HCT116 (cell line): ENCODE measurements around the gene TACO1. TPM values are rescaled to one million over a fixed set of nuclear protein-coding genes. Genes with fewer than 3 reads are reported as not detected.
A peak's percentile ranks its signal among the peaks of the same experiment; 100 is the strongest.

ENCODE experiments used
- ATAC-seq: fragments of 200-7000 bp; cut with Tn5 transposase; 2 replicates; pipeline ENCODE4 v1.9.1; 2020; ENCODE audit warnings: mild to moderate bottlenecking, moderate library complexity
- BruUV-seq: library from RNA; stranded (reverse); fragments of 400-500 nt; replicated peaks from 2 replicates; lab custom pipeline; 2021; lab: Mats Ljungman, UMichigan
- CTCF ChIA-PET: fragments of 300-600 bp; sonication (Branson Sonifier 250); formaldehyde crosslinking; loops from one replicate; lab custom pipeline; 2021; ENCODE audit warnings: antibody characterized with exemption; lab: Charles Lee
- POLR2A ChIA-PET: fragments of 300-600, 350-600 bp; sonication (Branson Sonifier 250); formaldehyde crosslinking; loops from one replicate; lab custom pipeline; 2021; ENCODE audit warnings: antibody characterized with exemption; lab: Charles Lee
- RAD21 ChIA-PET, 2 experiments: fragments of 300-600 bp; sonication (Branson Sonifier 250); formaldehyde crosslinking; loops; one replicate each; lab custom pipeline; 2023; ENCODE audit warnings: low total read pairs in 2 of 2; ENCODE audit not compliant: uncharacterized antibody in 2 of 2, unreplicated experiment in 2 of 2, low non-redundant PET in 1 of 2; lab: Charles Lee
- DNase-seq: peaks from one replicate; pipeline ENCODE4 v3.0.0-alpha.2; 2010; ENCODE audit warnings: low read depth, low spot score
- H2AFZ ChIP-seq: fragments of 200-600 bp; shearing (Covaris generic), sonication (generic); 2 replicates; pipeline ENCODE4 v1.6.1; 2017; ENCODE audit warnings: low read depth, mixed run types, mixed read lengths, antibody characterized with exemption, low read length; ENCODE audit not compliant: poor library complexity, severe bottlenecking
- H3K27ac ChIP-seq: 2 replicates; pipeline ENCODE4 v1.5.1; 2012; ENCODE audit warnings: low read depth, low read length
- H3K27me3 ChIP-seq: fragments of 200-600 bp; sonication (generic); 2 replicates; pipeline ENCODE4 v1.6.1; 2016; ENCODE audit warnings: mixed run types, low read length, mixed read lengths; ENCODE audit not compliant: insufficient read depth
- H3K36me3 ChIP-seq, 2 experiments: fragments of 200-500 bp in 1 of 2; fragments of 200-600 bp in 1 of 2; sonication (Bioruptor generic) in 1 of 2; sonication (generic) in 1 of 2; 2 replicates each; pipeline versions ENCODE4 v1.5.1 to v1.6.1; 2014 to 2016; ENCODE audit warnings: low read length in 2 of 2, inconsistent platforms in 1 of 2, mixed read lengths in 1 of 2, mixed run types in 1 of 2; ENCODE audit not compliant: insufficient read depth in 2 of 2, control insufficient read depth in 1 of 2
- H3K4me1 ChIP-seq, 2 experiments: fragments of 200-600 bp in 1 of 2; sonication (generic) in 1 of 2; 2 replicates each; pipeline versions ENCODE4 v1.5.1 to v1.6.1; 2012 to 2017; ENCODE audit warnings: low read length in 2 of 2, inconsistent platforms in 1 of 2, mild to moderate bottlenecking in 1 of 2, mixed read lengths in 1 of 2, mixed run types in 1 of 2, moderate library complexity in 1 of 2; ENCODE audit not compliant: insufficient read depth in 2 of 2, control insufficient read depth in 1 of 2
- H3K4me2 ChIP-seq: fragments of 200-600 bp; sonication (generic); 2 replicates; pipeline ENCODE4 v1.6.1; 2017; ENCODE audit warnings: mixed run types, low read length, mixed read lengths
- H3K4me3 ChIP-seq, 2 experiments: fragments of 200-600 bp in 1 of 2; sonication (generic) in 1 of 2; replicated peaks in 1 of 2; 2 replicates each; pipeline ENCODE4 v1.5.1; 2011 to 2016; ENCODE audit warnings: low read length in 2 of 2, control low read depth in 1 of 2, low read depth in 1 of 2, mild to moderate bottlenecking in 1 of 2, mixed read lengths in 1 of 2, mixed run types in 1 of 2
- H3K79me2 ChIP-seq: fragments of 200-600 bp; sonication (generic); 2 replicates; pipeline ENCODE4 v1.6.1; 2017; ENCODE audit warnings: mild to moderate bottlenecking, mixed run types, low read length, moderate library complexity, mixed read lengths; ENCODE audit not compliant: insufficient read depth
- H3K9ac ChIP-seq: fragments of 200-600 bp; sonication (generic); 2 replicates; pipeline ENCODE4 v1.6.1; 2016; ENCODE audit warnings: low read length, mixed read lengths
- H3K9me2 ChIP-seq: fragments of 200-600 bp; sonication (generic), shearing (Covaris generic); 2 replicates; pipeline ENCODE4 v1.6.1; 2017; ENCODE audit warnings: mixed run types, mild to moderate bottlenecking, moderate library complexity; ENCODE audit not compliant: insufficient read depth
- H3K9me3 ChIP-seq, 2 experiments: fragments of 200-500 bp in 1 of 2; fragments of 200-600 bp in 1 of 2; sonication (Bioruptor generic) in 1 of 2; sonication (generic) in 1 of 2; 2 replicates each; pipeline ENCODE4 v1.6.1; 2014 to 2017; ENCODE audit warnings: low read length in 2 of 2, mixed read lengths in 2 of 2, inconsistent platforms in 1 of 2, low read depth in 1 of 2, mild to moderate bottlenecking in 1 of 2, mixed run types in 1 of 2, moderate library complexity in 1 of 2; ENCODE audit not compliant: control insufficient read depth in 1 of 2, insufficient read depth in 1 of 2
- H4K20me1 ChIP-seq: fragments of 200-600 bp; sonication (generic), shearing (Covaris generic); 2 replicates; pipeline ENCODE4 v1.6.1; 2017; ENCODE audit warnings: mixed run types, mild to moderate bottlenecking, moderate library complexity; ENCODE audit not compliant: insufficient read depth
- CTCF ChIP-seq, 3 experiments: fragments of 200-600 bp in 1 of 3; sonication (generic) in 1 of 3; IDR thresholded peaks in 2 of 3; conservative IDR thresholded peaks in 1 of 3; 2 replicates each; pipeline ENCODE4 v1.5.1; 2012 to 2017; ENCODE audit warnings: low read depth in 2 of 3, low read length in 2 of 3, antibody characterized with exemption in 1 of 3, borderline replicate concordance in 1 of 3, control low read depth in 1 of 3, mild to moderate bottlenecking in 1 of 3, mixed read lengths in 1 of 3, mixed run types in 1 of 3, moderate library complexity in 1 of 3; ENCODE audit not compliant: insufficient read depth in 1 of 3
- ELF1 ChIP-seq: IDR thresholded peaks from 2 replicates; pipeline ENCODE4 v1.6.1; 2012; ENCODE audit warnings: low read depth, borderline replicate concordance
- POLR2AphosphoS5 ChIP-seq: IDR thresholded peaks from 2 replicates; pipeline ENCODE4 v1.6.1; 2011; ENCODE audit warnings: mild to moderate bottlenecking, low read depth, low read length, moderate library complexity
- RAD21 ChIP-seq: IDR thresholded peaks from 2 replicates; pipeline ENCODE4 v1.6.1; 2012; ENCODE audit warnings: low read depth, mild to moderate bottlenecking
- SIN3A ChIP-seq: IDR thresholded peaks from 2 replicates; pipeline ENCODE4 v1.6.1; 2012; ENCODE audit warnings: low read depth
- SP1 ChIP-seq: IDR thresholded peaks from 2 replicates; pipeline ENCODE4 v1.6.1; 2012; ENCODE audit warnings: low read depth
- SRF ChIP-seq: IDR thresholded peaks from 2 replicates; pipeline ENCODE4 v1.6.1; 2012; ENCODE audit warnings: low read depth
- TCF7L2 ChIP-seq: IDR thresholded peaks from 2 replicates; pipeline ENCODE4 v1.7.0; 2011; ENCODE audit warnings: borderline replicate concordance, inconsistent platforms; ENCODE audit not compliant: insufficient read depth, insufficient read length; ENCODE audit errors: extremely low read depth
- ZFX ChIP-seq: fragments of 450-650 bp; IDR thresholded peaks from 2 replicates; pipeline ENCODE4 v1.6.1; 2017
- ZNF274 ChIP-seq: fragments of 200-500 bp; sonication (Bioruptor generic); IDR thresholded peaks from 2 replicates; pipeline ENCODE4 v1.6.1; 2014; ENCODE audit warnings: mild to moderate bottlenecking, low read depth, low read length, inconsistent platforms
- intact Hi-C: fragments of 100-400 bp; cut with micrococcal nuclease; formaldehyde crosslinking; loops from 2 replicates; pipeline ENCODE4 v1.10.0; 2022
- total RNA-seq: library from RNA; stranded (reverse); gene quantifications from one replicate; pipeline ENCODE4 v1.2.1, GENCODE V29; 2021; ENCODE audit not compliant: unreplicated experiment

TACO1 gene
- total RNA-seq, 1 experiment from 2014 or later, result 39.6 TPM

- peak overlapping the region; percentile 80 for H3K4me3 ChIP-seq
- no TSS peak for BruUV-seq
- ChIA-PET RAD21 (interaction anchor here in 1 of 2 experiments (0.5 kb wide), 1 partner anchor 39 kb away, joined by 6 read pairs; no protein-coding TSS in a partner anchor), CTCF (interaction anchor here (4.9 kb wide), 1 partner anchor 12 kb away, joined by 71 read pairs; no protein-coding TSS in a partner anchor), POLR2A (no interaction called here)
- TF ChIP-seq TCF7L2 (no peak), SRF (no peak), ZFX (no peak), CTCF (IDR thresholded peaks at IDR 0.05 in 2 of 3, conservative IDR thresholded peaks at IDR 0.05 in 1 of 3; ENCODE audit: borderline replicate concordance in 1 of 3, insufficient read depth in 1 of 3, low read depth in 2 of 3, low read length in 2 of 3) (no peak), ZNF274 (no peak), SP1 (no peak), POLR2AphosphoS5 (no peak), SIN3A (no peak; the same call in 1 of the 2 replicates), RAD21 (no peak), ELF1 (no peak)
- H4K20me1 ChIP-seq, result no peaks in the 10 kb centered on the region
- no peak for ATAC-seq
- no peak overlapping the region for H3K27ac ChIP-seq
- intact Hi-C loops, result loop anchor here (2.0 to 5.0 kb wide), 2 partner anchors 177 to 218 kb away; partner anchors contain the start of genes CYB561 and SMARCD2
- H3K4me1 ChIP-seq, result peaks cover 12 to 18% of the 10 kb centered on the region in 2 experiments; a peak in 3 of 4 replicates
- peak overlapping the region; percentile 10 for H2AFZ ChIP-seq
- no peaks in the 10 kb centered on the region for H3K36me3 ChIP-seq
- peak overlapping the region; percentile 85 for H3K4me2 ChIP-seq
- no peaks in the 10 kb centered on the region for H3K27me3 ChIP-seq
- H3K79me2 ChIP-seq, result peaks cover 14% of the 10 kb centered on the region
- no peak for DNase-seq
- H3K9me3 ChIP-seq, result no peaks in the 10 kb centered on the region
- no peaks in the 10 kb centered on the region for H3K9me2 ChIP-seq
- H3K9ac ChIP-seq, result peak overlapping the region; percentile 66
Measured at GRCh38 chr17:63623786-63624530, 23.3 kb downstream of the TACO1 start.
